GM20431 (cell line): ENCODE data around the gene GBX1.

ENCODE experiments used
- in situ Hi-C: fragments of 300-500 bp; cut with MseI, MboI; formaldehyde crosslinking; loops from one replicate; pipeline ENCODE4 v1.15.0; 2020; ENCODE audit warnings: low sequenced_read_pairs; ENCODE audit not compliant: unreplicated experiment

GBX1 gene

GRCh38 chr7:151142686-151143040 lies 24.8 kb downstream of the GBX1 start:
- in situ Hi-C loops: no loop called here

- in situ Hi-C loops: no loop called here
Observed at GRCh38 chr7:151141855-151142685, 25.4 kb downstream of the GBX1 start.

GRCh38 chr7:151141311-151141854 lies 26.1 kb downstream of the GBX1 start:
- in situ Hi-C loops: no loop called here

- in situ Hi-C loops: no loop called here
Observed at GRCh38 chr7:151140826-151141225, 26.7 kb downstream of the GBX1 start.

- in situ Hi-C loops: no loop called here
Observed at GRCh38 chr7:151139791-151140190, 27.7 kb downstream of the GBX1 start.

GRCh38 chr7:151139071-151139790 lies 28.3 kb downstream of the GBX1 start:
- in situ Hi-C loops: no loop called here

GRCh38 chr7:151138153-151138851 lies 29.2 kb downstream of the GBX1 start:
- in situ Hi-C loops: no loop called here

- in situ Hi-C loops: no loop called here
Observed at GRCh38 chr7:151137791-151138152, 29.7 kb downstream of the GBX1 start.

GRCh38 chr7:151137076-151137675 lies 30.3 kb downstream of the GBX1 start:
- in situ Hi-C loops: no loop called here

- in situ Hi-C loops: no loop called here
Observed at GRCh38 chr7:151135866-151136843, 31.3 kb downstream of the GBX1 start.

GRCh38 chr7:151135525-151135845 lies 32.0 kb downstream of the GBX1 start:
- in situ Hi-C loops: no loop called here

- in situ Hi-C loops: no loop called here
Observed at GRCh38 chr7:151134743-151135524, 32.6 kb downstream of the GBX1 start.

- in situ Hi-C loops: no loop called here
Observed at GRCh38 chr7:151133986-151134742, 33.3 kb downstream of the GBX1 start.

- in situ Hi-C loops: no loop called here
Observed at GRCh38 chr7:151133266-151133985, 34.1 kb downstream of the GBX1 start.

- in situ Hi-C loops: no loop called here
Observed at GRCh38 chr7:151132461-151133205, 34.9 kb downstream of the GBX1 start.

GRCh38 chr7:151131592-151132293 lies 35.8 kb downstream of the GBX1 start:
- in situ Hi-C loops: no loop called here
